IMR-90 (cell line): ENCODE results near the gene NALCN. TPM values are rescaled to one million over a fixed set of nuclear protein-coding genes. Genes with fewer than 3 reads are reported as not detected.

ENCODE experiments used
- ATAC-seq: fragments of 200-7000 bp; cut with Tn5 transposase; 2 replicates; pipeline ENCODE4 v1.9.1; 2020; ENCODE audit warnings: low read depth, mild to moderate bottlenecking, moderate library complexity
- BruUV-seq: library from RNA; stranded (reverse); fragments of 400-500 nt; replicated peaks from 2 replicates; lab custom pipeline; 2021; lab: Mats Ljungman, UMichigan
- CTCF ChIA-PET: fragments of 300-600 bp; formaldehyde crosslinking; extraction: SDS; loops from one replicate; lab custom pipeline; 2021; ENCODE audit warnings: antibody characterized with exemption; lab: Yijun Ruan, JAX
- POLR2A ChIA-PET: fragments of 300-600 bp; sonication (Branson Sonifier 250); formaldehyde crosslinking; loops from one replicate; lab custom pipeline; 2022; ENCODE audit warnings: antibody characterized with exemption; ENCODE audit not compliant: unreplicated experiment; lab: Charles Lee
- DNase-seq: peaks from one replicate; pipeline ENCODE4 v3.0.0; 2013
- H2AFZ ChIP-seq: replicated peaks from 2 replicates; pipeline ENCODE3; 2013; ENCODE audit warnings: low read length, mild to moderate bottlenecking; ENCODE audit not compliant: poor library complexity
- H2AK5ac ChIP-seq: 2 replicates; pipeline ENCODE4 v1.6.1; 2013; ENCODE audit warnings: low read depth, low read length, inconsistent platforms
- H2AK9ac ChIP-seq: replicated peaks from 2 replicates; pipeline ENCODE3; 2013; ENCODE audit warnings: mild to moderate bottlenecking, low read depth, low read length, moderate library complexity; ENCODE audit not compliant: poor library complexity
- H2BK120ac ChIP-seq: 2 replicates; pipeline ENCODE4 v1.6.1; 2013; ENCODE audit warnings: low read depth, low read length, inconsistent platforms
- H2BK15ac ChIP-seq: 3 replicates; pipeline ENCODE4 v1.6.1; 2013; ENCODE audit warnings: low read depth, low read length, inconsistent platforms
- H2BK20ac ChIP-seq: 2 replicates; pipeline ENCODE4 v1.6.1; 2013; ENCODE audit warnings: low read depth, mild to moderate bottlenecking, inconsistent platforms, low read length, moderate library complexity
- H2BK5ac ChIP-seq: 2 replicates; pipeline ENCODE4 v1.6.1; 2013; ENCODE audit warnings: mild to moderate bottlenecking, low read depth, low read length, inconsistent platforms; ENCODE audit not compliant: poor library complexity, severe bottlenecking
- H3K14ac ChIP-seq: replicated peaks from 2 replicates; pipeline ENCODE4 v1.6.1; 2013; ENCODE audit warnings: low read depth, low read length, inconsistent platforms
- H3K18ac ChIP-seq: 2 replicates; pipeline ENCODE4 v1.6.1; 2013; ENCODE audit warnings: low read depth, low read length, control low read depth
- H3K23ac ChIP-seq: 2 replicates; pipeline ENCODE4 v1.6.1; 2013; ENCODE audit warnings: low read depth, low read length, inconsistent platforms
- H3K27ac ChIP-seq: 2 replicates; pipeline ENCODE4 v1.5.1; 2013; ENCODE audit warnings: mild to moderate bottlenecking, control low read depth, low read length; ENCODE audit not compliant: insufficient read depth
- H3K27me3 ChIP-seq: 2 replicates; pipeline ENCODE4 v1.6.1; 2013; ENCODE audit warnings: low read length; ENCODE audit not compliant: control insufficient read depth, insufficient read depth
- H3K36me3 ChIP-seq: 2 replicates; pipeline ENCODE4 v1.6.1; 2013; ENCODE audit warnings: low read length, mixed read lengths; ENCODE audit not compliant: control insufficient read depth, insufficient read depth
- H3K4ac ChIP-seq: 2 replicates; pipeline ENCODE4 v1.6.1; 2013; ENCODE audit warnings: low read depth, low read length, inconsistent platforms
- H3K4me1 ChIP-seq: 2 replicates; pipeline ENCODE4 v1.6.1; 2013; ENCODE audit warnings: low read length, mixed read lengths; ENCODE audit not compliant: control insufficient read depth, insufficient read depth
- H3K4me2 ChIP-seq: 2 replicates; pipeline ENCODE4 v1.6.1; 2013; ENCODE audit warnings: low read depth, mild to moderate bottlenecking, control low read depth, low read length, moderate library complexity
- H3K4me3 ChIP-seq: 2 replicates; pipeline ENCODE4 v1.5.1; 2013; ENCODE audit warnings: low read depth, mild to moderate bottlenecking, control low read depth, low read length, moderate library complexity; ENCODE audit not compliant: insufficient read depth
- H3K56ac ChIP-seq: 2 replicates; pipeline ENCODE4 v1.6.1; 2013; ENCODE audit warnings: low read length, inconsistent platforms; ENCODE audit not compliant: insufficient read depth; ENCODE audit errors: extremely low read depth
- H3K79me1 ChIP-seq, 2 experiments: 2 replicates each; pipeline ENCODE4 v1.6.1; 2013; ENCODE audit warnings: low read length in 2 of 2, inconsistent platforms in 1 of 2, low read depth in 1 of 2
- H3K9ac ChIP-seq: 2 replicates; pipeline ENCODE4 v1.6.1; 2013; ENCODE audit warnings: low read depth, low read length, control low read depth
- H3K9me1 ChIP-seq: 2 replicates; pipeline ENCODE4 v1.6.1; 2013; ENCODE audit warnings: low read length, inconsistent platforms; ENCODE audit not compliant: insufficient read depth
- H3K9me3 ChIP-seq: 2 replicates; pipeline ENCODE4 v1.6.1; 2013; ENCODE audit warnings: low read length; ENCODE audit not compliant: control insufficient read depth, insufficient read depth
- H4K20me1 ChIP-seq: 2 replicates; pipeline ENCODE4 v1.6.1; 2013; ENCODE audit warnings: low read length, inconsistent platforms; ENCODE audit not compliant: insufficient read depth
- H4K5ac ChIP-seq: 2 replicates; pipeline ENCODE4 v1.6.1; 2013; ENCODE audit warnings: mild to moderate bottlenecking, low read depth, low read length, control low read depth
- H4K8ac ChIP-seq, 2 experiments: 2 replicates each; pipeline ENCODE4 v1.6.1; 2013; ENCODE audit warnings: low read depth in 2 of 2, low read length in 2 of 2, control low read depth in 1 of 2, inconsistent platforms in 1 of 2
- H4K91ac ChIP-seq: 2 replicates; pipeline ENCODE4 v1.6.1; 2013; ENCODE audit warnings: low read depth, low read length, inconsistent platforms; ENCODE audit not compliant: insufficient read depth
- BHLHE40 ChIP-seq: fragments of 150-350 bp; IDR thresholded peaks from 2 replicates; pipeline ENCODE4 v1.6.1; 2016; ENCODE audit warnings: mild to moderate bottlenecking, low read depth, low read length
- CEBPB ChIP-seq: IDR thresholded peaks from 2 replicates; pipeline ENCODE4 v1.6.1; 2012; ENCODE audit warnings: low read depth, low read length, improper control_type of control experiment
- CHD1 ChIP-seq: IDR thresholded peaks from 2 replicates; pipeline ENCODE4 v1.6.1; 2012; ENCODE audit warnings: low read depth, low read length, improper control_type of control experiment
- CTCF ChIP-seq: conservative IDR thresholded peaks from 2 replicates; pipeline ENCODE4 v1.5.1; 2012; ENCODE audit warnings: mild to moderate bottlenecking, low read depth, low read length, improper control_type of control experiment
- ELK1 ChIP-seq: fragments of 150-350 bp; IDR thresholded peaks from 2 replicates; pipeline ENCODE4 v1.6.1; 2016; ENCODE audit warnings: low read depth, mild to moderate bottlenecking, low read length, moderate library complexity, borderline replicate concordance
- FOS ChIP-seq: fragments of 150-350 bp; IDR thresholded peaks from 2 replicates; pipeline ENCODE4 v1.6.1; 2016; ENCODE audit warnings: low read depth, low read length
- MAFK ChIP-seq: IDR thresholded peaks from 2 replicates; pipeline ENCODE4 v1.6.1; 2012; ENCODE audit warnings: low read depth, low read length, improper control_type of control experiment
- MAZ ChIP-seq: IDR thresholded peaks from 2 replicates; pipeline ENCODE4 v1.6.1; 2012; ENCODE audit warnings: low read depth, mild to moderate bottlenecking, low read length, improper control_type of control experiment, moderate library complexity, borderline replicate concordance
- MXI1 ChIP-seq: IDR thresholded peaks from 2 replicates; pipeline ENCODE4 v1.6.1; 2012; ENCODE audit warnings: low read depth, mild to moderate bottlenecking, low read length, moderate library complexity, borderline replicate concordance
- NFE2L2 ChIP-seq: fragments of 150-350 bp; IDR thresholded peaks from 2 replicates; pipeline ENCODE4 v1.6.1; 2016; ENCODE audit warnings: low read depth, mild to moderate bottlenecking, low read length
- POLR2A ChIP-seq: IDR thresholded peaks from 2 replicates; pipeline ENCODE4 v1.6.1; 2012; ENCODE audit warnings: mild to moderate bottlenecking, low read depth, low read length
- RAD21 ChIP-seq: IDR thresholded peaks from 2 replicates; pipeline ENCODE4 v1.6.1; 2012; ENCODE audit warnings: low read length, improper control_type of control experiment
- RCOR1 ChIP-seq: IDR thresholded peaks from 2 replicates; pipeline ENCODE4 v1.6.1; 2012; ENCODE audit warnings: mild to moderate bottlenecking, low read length, improper control_type of control experiment; ENCODE audit not compliant: insufficient replicate concordance
- RFX5 ChIP-seq: IDR thresholded peaks from 2 replicates; pipeline ENCODE4 v1.8.0; 2012; ENCODE audit warnings: low read depth, mild to moderate bottlenecking, low read length, moderate library complexity
- SMC3 ChIP-seq: fragments of 150-350 bp; IDR thresholded peaks from 2 replicates; pipeline ENCODE4 v1.6.1; 2016; ENCODE audit warnings: low read depth, mild to moderate bottlenecking, antibody characterized with exemption, low read length, moderate library complexity
- USF2 ChIP-seq: fragments of 150-350 bp; IDR thresholded peaks from 2 replicates; pipeline ENCODE4 v1.6.1; 2017; ENCODE audit warnings: mild to moderate bottlenecking, antibody characterized with exemption, low read length, low read depth
- WGBS, 2 experiments: methylation state at CpG; one replicate each; pipeline versions ENCODE4 v1.1.5 to v1.1.7; 2013; ENCODE audit warnings: missing lambda C conversion rate in 2 of 2; ENCODE audit not compliant: insufficient read length in 1 of 2; ENCODE audit errors: extremely low coverage in 2 of 2; 5-methylcytosine and 5-hydroxymethylcytosine counted together
- dilution Hi-C: fragments of 300-500 bp; cut with HindIII; formaldehyde crosslinking; loops from one replicate; pipeline ENCODE4 v1.14.3; 2018; ENCODE audit warnings: low sequenced_read_pairs; ENCODE audit not compliant: unreplicated experiment
- in situ Hi-C: fragments of 300-500 bp; cut with MboI; formaldehyde crosslinking; loops from 3 replicates; pipeline ENCODE4 v1.14.3; 2019; ENCODE audit warnings: low sequenced_read_pairs, inconsistent platforms, mixed read lengths
- intact Hi-C: fragments of 100-400 bp; cut with micrococcal nuclease; formaldehyde crosslinking; loops from 2 replicates; pipeline ENCODE4 v1.10.0; 2022
- polyA plus RNA-seq, 3 experiments: library from polyadenylated mRNA; depleted of rRNA; stranded (reverse); fragments of >200 nt; gene quantifications; 2 replicates each; pipeline ENCODE4 v1.2.3, GENCODE V29; 2012; ENCODE audit warnings: low replicate concordance in 1 of 3
- total RNA-seq: library from RNA; depleted of rRNA; stranded (reverse); fragments of >200 nt; gene quantifications from 2 replicates; pipeline ENCODE4 v1.2.3, GENCODE V29; 2012

The NALCN gene
- total and polyA plus RNA-seq, 2 of the 4 experiments (the other 2 are of a cell fraction): 2.9 to 4.8 TPM

- no CpG with 5 or more reads among the region's 3 CpGs for WGBS, 2 experiments
- Histone ChIP-seq H3K36me3 (no peaks in the 10 kb centered on the region), H4K91ac (no peak overlapping the region), H3K9me3 (no peaks in the 10 kb centered on the region), H2BK20ac (no peak overlapping the region), H3K27ac (no peak overlapping the region), H3K4ac (no peak overlapping the region), H4K20me1 (no peaks in the 10 kb centered on the region), H3K14ac (no peak overlapping the region), H4K5ac (no peak overlapping the region), H3K4me1 (peaks cover 3% of the 10 kb centered on the region; the same call in 1 of the 2 replicates), H3K9me1 (peaks cover 6% of the 10 kb centered on the region), H4K8ac (no peak overlapping the region), H2BK120ac (no peak overlapping the region), H3K23ac (no peak overlapping the region), H3K9ac (no peak overlapping the region), H3K79me1 (no peaks in the 10 kb centered on the region; a peak in 1 of 4 replicates), H2AK9ac (no peak overlapping the region), H2AK5ac (no peak overlapping the region), H3K27me3 (no peaks in the 10 kb centered on the region), H3K4me3 (no peak overlapping the region), H2BK5ac (no peak overlapping the region), H3K56ac (no peak overlapping the region), H3K4me2 (no peak overlapping the region), H3K18ac (no peak overlapping the region), H2AFZ (no peak overlapping the region), H2BK15ac (no peak overlapping the region)
- intact Hi-C loops: no loop called here
- no TSS peak for BruUV-seq
- dilution Hi-C loops: no loop called here
- TF ChIP-seq CTCF: no peak
- TF ChIP-seq NFE2L2: no peak
- TF ChIP-seq SMC3: no peak
- no peak for TF ChIP-seq RFX5
- no peak for TF ChIP-seq MAZ
- TF ChIP-seq FOS: no peak
- TF ChIP-seq RCOR1: no peak
- no peak for TF ChIP-seq BHLHE40
- TF ChIP-seq USF2: no peak
- TF ChIP-seq CHD1: no peak
- no peak for TF ChIP-seq POLR2A
- no peak for TF ChIP-seq RAD21
- no peak for TF ChIP-seq MAFK
- TF ChIP-seq MXI1: no peak
- no peak for TF ChIP-seq ELK1
- no peak for TF ChIP-seq CEBPB
- ATAC-seq (no peak), DNase-seq (no peak)
- CTCF ChIA-PET: no interaction called here
- POLR2A ChIA-PET: no interaction called here
- in situ Hi-C loops: no loop called here
These were observed 23.2 kb downstream of the NALCN start for GRCh38 chr13:101393140-101393539.
